ENCODE data around the gene ITGA1.

GRCh38 chr5:52779213-52779612, 8.5 kb upstream of the ITGA1 start:
- TF ChIP-seq POLR2A (IDR thresholded peaks at IDR 0.05; ENCODE audit: low read length) (no peak), GATA1 (IDR thresholded peaks at IDR 0.05; ENCODE audit: low read depth, low read length) (no peak)
